GM19438 (cell line): ENCODE data around the gene EHMT1.

Source experiments
- ATAC-seq: cut with Tn5 transposase; IDR thresholded peaks from one replicate; pipeline ENCODE4 v1.9.1; 2021; ENCODE audit warnings: low read depth; ENCODE audit not compliant: unreplicated experiment

Gene EHMT1

DNA sequence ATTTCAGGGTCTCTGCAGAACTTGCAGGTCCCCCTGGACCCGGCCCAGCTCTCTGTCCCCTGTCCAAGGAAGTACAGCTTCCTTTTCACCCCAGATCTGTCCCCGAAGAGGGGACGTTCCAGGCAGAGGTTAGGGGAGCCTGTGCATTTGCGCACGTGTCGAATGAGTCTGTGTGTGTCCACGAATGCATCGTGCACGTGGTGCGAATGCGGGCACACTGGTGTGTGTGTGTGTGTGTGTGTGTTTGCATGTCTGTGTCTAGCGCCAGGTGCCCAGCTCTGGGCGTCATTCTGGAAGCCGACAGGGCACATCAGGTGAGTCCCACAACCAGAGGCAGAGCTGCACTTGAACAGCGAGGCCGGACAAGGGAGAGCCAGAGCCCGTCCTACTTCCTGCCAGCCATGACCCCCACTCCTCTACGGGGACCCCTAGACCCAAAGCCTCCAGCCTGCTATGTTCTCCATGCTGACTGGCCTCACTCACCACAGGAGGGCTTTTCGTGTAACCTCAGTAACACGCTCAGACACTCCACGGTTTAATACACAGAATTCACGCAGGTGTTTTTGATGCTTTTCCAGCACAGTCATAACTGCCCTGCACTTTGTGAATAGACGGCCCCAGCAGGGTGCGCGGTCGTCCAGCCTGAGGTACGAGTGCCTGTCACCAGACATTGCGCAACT lies 217.5 kb downstream of the EHMT1 start:
- no peak for ATAC-seq

DNA sequence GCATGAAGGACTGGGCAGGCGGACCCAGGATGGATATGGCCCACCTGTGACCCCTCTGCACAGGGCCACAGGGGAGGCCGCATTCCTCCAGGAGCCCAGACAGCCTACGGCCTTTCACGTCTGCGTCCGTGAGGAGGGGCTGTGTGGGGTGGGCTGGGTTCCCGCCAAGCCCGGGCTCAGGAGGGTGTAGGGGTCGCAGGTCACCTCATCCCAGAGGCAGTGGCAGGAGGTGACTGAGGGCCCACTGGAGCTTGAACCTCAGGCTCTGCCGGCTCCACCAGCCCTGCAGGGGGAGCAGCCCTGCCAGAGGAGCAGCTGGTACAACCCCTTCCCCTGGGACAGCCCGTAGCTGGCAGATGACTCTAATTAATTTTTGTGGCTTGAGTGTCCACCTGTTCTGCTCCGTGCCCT lies 218.0 kb downstream of the EHMT1 start:
- ATAC-seq: no peak

DNA sequence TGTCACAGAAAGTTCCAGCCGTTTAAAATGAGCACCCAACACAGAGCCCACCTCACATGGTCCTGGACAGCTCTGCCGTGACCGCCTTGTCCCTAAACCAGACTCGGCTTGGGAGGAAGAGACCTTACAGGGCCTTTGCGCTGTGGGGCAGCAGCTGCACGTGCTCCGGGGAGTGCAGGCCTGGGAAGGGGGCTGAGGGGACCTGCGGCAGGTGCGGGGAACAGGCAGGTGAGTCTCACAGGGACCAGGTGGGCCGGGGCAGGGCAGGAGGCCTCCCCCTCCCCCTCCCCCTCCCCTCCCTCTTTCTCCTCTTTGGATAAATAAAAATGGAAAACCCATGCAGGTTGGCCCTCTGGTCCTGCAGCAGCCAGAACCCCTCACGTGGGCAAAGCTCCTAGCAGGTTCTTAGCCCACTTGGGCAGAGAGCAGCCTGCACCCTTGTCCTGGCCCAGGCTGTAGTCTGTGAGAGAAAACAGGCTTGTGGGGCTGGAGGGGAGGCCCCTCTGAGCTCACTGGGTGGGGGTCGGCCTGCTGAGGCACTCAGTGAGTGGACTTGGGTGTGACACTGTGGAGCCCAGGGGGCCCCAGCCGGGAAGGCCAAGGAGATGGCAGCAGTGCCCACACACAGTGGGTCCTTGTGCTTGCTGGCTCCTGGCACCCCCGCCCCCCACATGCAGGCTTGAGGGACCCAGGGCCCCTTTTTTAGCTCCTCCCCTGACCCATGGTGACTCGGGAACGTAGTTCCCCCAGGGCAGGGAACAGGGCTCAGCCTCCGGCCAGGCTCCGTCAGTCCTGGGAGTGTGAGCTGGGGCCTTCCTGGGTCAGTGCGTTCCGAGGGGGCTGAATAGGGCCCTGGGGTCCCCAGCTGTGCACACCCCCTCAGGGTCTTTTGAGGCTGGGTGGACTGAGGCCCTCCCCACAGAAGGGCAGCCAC lies 218.8 kb downstream of the EHMT1 start:
- ATAC-seq: no peak

DNA sequence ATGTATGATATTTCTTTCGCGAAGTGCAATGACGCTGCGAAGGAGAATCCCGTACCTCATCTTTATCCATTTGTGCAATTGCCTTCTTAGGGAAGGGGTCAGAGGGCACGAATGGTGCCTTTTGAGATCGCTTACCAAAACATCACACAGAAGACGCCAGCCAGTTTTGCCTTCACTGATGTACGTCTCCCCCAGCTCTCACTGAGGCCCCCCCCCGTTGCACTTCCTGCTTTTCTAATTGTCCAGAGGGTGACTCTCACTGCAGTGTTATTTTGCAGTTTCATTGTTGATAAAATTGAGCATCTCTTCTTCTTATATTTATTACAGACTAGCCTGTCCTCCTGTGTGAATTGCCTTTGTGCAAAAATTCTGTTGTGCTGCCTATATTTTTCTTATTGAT lies 219.8 kb downstream of the EHMT1 start:
- no peak for ATAC-seq

DNA sequence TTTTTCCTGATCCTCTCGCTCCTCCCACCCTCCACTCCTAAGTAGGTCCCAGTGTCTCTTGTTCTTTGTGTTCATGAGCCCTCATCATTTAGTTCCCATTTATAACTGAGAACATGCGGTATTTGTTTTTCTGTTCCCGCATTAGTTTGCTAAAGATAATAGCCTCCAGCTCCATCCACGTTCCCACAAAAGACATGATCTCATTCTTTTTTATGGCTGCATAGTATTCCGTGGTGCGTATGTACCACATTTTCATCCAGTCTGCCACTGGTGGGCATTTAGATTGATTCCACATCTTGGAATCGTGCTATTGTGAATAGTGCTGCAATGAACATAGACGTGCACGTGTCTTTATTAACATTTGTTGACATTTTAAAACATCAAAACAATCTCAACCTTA lies 224.6 kb downstream of the EHMT1 start:
- ATAC-seq: no peak

DNA sequence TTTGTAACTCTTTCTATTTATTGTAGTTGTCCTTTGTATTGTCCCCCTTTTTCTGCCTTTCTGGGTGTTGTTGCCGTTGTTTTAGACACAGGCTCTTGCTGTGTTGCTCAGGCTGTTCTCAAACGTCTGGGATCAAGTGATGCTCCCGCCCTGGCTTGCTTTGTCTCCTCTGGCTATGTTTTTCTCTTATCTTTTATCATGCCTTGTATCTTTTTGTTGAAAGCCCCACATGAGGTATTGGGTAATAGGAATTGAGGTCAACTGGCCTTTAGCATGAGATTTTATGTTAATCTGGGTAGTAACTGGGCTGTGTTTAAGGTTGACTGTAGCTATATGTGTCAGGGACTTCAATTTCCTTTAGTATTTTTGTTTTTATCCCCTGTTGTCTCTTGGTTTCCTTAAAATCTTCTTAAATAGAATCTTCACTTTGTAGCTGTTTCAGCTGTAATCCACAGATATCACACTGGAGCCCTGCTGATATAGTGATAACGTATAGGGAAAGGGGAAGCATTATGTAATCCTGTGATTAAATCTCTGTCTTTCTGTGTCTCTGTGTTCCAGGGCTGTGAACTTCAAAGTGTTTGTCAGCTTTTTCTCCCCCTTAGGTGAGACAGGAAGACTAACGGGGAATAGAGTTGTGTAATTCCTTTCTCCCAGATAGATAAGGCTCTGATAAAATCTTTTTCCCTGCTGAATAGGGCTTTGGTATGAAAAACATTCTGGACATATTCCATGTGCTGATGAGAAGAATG lies 232.9 kb downstream of the EHMT1 start:
- no peak for ATAC-seq

DNA sequence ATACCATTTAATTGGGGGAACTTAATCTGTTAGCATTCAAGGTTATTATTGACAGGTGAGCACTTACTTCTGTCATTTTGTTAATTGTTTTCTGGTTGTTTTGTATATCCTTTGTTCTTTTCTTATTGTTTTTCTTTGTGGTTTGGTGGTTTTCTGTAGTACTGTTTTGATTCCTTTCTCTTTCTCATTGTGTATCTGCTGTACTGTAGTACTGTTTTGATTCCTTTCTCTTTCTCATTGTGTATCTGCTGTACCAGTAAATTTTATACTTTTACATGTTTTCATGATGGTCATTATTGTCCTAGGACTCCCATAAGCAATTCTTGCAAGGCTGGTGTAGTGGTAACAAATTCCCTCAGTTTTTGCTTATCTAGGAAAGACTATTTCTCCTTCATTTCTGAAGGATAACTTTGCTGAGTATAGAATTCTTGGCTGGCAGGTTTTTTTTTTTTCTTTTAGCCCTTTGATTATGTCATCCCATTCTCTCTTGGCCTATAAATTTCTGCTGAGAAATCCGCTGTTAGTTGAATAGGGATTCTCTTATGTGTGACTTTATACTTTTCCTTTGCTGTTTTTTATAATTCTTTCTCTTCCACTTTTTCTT lies 234.7 kb downstream of the EHMT1 start:
- no peak for ATAC-seq

DNA sequence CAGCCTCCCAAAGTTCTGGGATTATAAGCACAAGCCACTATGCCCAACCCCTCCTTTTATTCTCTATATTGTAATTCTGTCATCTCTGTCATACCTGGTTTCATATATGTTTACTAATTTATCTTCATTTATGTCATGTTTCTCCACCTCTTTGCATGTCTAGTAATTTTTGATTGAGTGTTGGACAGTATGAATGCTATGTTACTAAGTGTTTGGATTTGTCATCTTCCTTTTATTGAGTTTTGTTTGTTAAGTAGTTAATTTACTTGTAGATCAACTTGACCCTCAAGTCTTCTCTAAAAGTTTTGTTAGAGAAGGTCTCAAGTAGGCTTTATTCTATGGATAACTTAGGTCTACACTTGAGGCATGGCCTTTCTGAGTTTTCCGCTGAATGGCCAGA lies 241.6 kb downstream of the EHMT1 start:
- no peak for ATAC-seq

DNA sequence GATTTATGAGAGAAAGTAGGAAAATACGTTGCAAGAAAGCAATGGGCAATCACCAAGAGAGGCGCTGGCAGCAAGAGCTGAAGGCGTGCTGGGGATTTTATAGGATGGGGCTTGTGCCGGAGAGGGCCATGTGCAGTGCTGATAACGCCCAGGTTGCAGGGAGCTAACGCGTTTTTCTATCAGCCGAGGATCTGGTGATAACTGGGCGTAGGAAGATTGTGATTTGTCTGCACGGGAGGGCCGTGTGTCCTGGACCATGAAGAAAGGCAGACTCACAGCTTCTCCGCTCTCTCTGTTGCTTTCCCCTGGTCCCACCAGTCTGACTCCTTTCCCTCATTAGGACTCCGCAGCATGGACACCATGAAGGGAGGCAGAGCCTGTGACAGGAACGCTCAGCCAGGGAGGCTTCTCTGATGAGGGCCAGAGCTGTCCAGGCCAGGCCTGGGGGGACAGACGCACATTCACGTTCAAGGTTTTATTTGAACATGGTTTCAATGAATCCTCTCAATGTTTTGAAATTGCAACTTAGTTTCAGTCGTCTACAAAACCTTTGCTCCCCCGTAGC lies 246.9 kb downstream of the EHMT1 start:
- no peak for ATAC-seq

DNA sequence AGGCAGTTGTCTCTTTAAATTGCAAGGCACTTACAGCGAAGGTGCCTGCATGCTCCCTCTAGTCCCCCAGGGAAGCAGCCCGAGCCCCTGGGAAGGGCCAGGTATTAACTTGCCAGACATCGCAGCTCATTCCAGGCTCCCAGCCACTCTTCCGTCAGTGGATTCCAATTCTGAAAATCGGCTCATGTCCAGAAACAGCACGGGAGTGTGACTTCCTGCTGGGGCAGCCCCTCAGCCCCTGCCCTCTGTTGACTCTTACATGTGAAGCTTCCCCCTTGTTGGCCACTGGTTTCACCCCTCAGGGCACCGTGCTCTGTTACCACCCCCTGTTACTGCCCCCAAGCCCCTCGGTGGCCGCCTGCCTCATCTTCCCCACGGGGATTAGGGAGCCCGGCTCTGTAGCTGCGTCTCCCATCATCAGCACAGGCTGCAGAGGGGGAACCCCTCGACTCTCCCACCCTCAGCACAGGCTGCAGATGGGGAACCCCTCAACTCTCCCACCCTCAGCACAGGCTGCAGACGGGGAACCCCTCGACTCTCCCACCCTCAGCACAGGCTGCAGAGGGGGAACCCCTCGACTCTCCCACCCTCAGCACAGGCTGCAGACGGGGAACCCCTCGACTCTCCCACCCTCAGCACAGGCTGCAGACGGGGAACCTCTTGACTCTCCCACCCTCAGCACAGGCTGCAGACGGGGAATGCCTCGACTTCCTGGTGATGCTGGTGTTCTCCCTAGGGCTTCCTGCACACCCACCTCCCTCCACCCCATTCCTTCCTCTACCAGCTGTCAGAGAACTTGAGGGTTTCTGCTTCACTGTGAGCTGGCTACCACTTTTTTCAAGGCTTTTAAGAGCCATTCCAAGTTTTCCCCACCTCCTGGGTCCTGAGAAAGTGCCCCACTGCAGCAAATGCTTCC lies 247.7 kb downstream of the EHMT1 start:
- no peak for ATAC-seq

DNA sequence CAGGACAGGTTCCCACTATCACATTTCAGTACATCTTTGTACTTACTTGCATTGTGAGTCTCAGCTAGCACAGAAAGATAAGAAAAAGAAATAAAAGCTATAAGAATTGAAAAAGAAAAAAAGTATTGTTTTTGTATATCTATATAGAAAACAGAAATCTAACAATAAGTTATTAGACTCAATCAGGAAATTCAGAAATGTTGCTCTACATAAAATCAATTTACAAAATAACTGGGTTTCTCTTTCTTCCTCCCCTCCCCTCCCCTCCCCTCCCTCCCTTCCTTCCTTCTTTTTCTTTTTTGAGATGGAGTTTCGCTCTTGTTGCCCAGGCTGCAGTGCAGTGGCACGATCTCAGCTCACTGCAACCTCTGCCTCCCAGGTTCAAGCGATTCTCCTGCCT lies 251.6 kb downstream of the EHMT1 start:
- no peak for ATAC-seq

DNA sequence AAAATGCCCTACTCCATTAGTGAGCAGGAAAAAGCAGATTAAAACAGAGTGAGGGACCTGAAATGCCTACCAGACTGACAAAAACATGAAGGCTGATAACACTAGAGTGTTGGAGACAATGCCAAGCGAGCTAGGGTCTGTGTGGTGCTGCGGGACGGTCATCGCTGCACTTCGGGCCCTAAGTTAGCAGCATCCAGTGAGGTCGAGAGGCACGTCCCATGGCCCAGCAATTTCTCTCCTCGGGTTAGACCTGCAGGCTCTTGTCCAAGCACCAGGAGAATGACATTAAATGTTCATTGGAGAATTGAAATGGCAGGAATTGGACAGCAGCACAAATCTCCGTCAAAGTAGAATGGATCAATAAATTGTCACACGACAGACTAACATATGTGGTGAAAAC lies 253.5 kb downstream of the EHMT1 start:
- no peak for ATAC-seq

DNA sequence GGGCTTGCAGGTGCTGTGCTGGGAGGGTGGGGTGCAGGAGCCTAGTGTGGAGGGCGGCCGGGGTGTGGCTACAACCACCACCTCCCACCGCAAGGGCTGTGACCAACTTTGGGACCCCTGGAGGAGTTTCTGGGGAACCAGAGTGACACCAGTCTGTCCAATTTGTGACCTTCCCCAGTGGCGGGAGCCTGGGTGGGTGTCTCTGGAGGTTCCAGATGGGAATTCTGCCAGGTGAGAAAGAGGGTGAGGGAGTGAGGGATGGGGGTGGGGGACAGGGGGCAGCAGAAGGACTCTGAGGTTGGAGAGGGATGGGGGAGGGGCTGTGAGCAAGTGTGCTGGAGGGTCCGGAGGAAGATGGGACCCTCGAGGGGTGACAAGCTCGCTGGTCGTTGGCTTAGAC lies 254.6 kb downstream of the EHMT1 start:
- no peak for ATAC-seq

DNA sequence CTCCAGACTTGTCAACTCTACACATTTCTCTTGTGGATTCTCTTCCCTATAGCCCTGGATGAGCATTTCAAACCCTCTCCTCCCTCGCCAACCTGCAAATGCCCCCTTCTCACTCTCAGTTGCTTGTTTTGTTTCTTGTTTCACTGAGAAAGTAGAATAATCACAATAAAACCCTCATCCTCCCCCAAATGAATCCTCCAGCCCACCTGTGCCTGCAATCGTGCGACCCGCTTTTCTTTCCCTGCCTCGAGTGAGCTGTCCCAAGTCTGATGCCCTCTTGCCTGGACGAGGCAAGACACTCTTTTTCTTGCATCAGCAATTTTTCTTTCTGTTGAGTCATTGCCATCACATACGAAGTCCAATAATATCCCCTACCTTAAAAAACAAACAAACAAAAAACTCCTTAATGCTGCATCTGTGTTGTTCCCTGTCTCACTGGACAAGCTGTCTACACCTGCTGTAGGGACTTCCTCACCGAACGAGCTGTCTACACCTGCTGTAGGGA lies 255.1 kb downstream of the EHMT1 start:
- ATAC-seq: no peak

DNA sequence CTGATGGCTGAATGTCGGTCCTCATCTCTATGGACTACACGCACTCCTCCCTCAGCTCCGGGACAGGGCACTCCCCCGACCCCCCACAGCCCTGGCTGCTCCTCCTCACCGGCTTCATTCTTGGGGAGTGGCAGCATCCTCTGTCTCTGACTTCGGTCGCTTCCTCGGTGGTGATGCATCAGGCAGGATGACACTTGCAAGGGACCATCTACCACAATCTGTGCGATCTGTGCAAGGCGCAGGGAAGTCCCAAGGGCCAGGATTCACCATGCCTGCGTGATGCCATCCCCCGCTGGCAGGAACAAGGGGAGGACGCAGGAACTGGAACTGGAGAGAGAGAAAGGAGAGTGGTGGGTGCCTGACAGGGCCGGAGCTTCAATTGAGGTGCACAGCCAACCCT lies 256.5 kb downstream of the EHMT1 start:
- ATAC-seq: no peak

DNA sequence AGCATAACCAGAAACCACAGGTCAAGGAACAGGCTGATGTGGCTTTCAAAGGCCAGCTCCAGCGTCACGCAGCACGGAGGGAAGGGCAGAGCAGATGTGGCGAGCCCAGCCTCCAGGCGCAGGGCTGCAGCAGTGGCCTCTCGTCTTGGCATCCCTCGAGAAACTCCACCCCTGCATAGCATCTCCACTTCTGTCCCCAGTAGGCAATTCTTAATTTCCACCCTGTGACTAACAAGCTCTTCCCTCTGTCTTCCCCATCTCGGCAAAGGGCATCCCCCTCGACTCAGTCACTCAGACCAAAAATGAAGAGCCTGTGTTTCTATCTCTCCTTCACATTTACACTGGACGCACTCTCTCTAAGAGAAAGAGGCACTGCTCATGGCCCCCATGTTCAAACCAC lies 257.0 kb downstream of the EHMT1 start:
- no peak for ATAC-seq

DNA sequence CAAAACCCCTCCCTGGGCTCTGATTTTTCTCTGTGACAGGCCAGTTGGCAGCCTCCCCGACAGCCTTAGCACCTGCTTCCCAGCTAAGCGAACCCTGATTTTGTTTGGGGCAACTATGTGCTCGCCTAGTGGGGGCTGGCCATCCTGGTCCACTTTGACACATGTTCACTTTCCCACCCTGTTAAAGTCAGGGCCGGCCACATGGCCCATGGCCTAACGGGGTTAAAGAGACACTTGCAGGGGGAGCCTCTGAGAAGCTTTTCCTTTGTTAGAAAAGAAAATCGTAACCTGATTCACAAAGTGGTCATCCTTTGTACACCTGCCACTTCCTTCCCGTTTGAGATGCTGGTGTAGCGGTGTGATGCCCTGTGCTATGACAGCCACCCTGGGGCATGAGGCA lies 257.5 kb downstream of the EHMT1 start:
- no peak for ATAC-seq

DNA sequence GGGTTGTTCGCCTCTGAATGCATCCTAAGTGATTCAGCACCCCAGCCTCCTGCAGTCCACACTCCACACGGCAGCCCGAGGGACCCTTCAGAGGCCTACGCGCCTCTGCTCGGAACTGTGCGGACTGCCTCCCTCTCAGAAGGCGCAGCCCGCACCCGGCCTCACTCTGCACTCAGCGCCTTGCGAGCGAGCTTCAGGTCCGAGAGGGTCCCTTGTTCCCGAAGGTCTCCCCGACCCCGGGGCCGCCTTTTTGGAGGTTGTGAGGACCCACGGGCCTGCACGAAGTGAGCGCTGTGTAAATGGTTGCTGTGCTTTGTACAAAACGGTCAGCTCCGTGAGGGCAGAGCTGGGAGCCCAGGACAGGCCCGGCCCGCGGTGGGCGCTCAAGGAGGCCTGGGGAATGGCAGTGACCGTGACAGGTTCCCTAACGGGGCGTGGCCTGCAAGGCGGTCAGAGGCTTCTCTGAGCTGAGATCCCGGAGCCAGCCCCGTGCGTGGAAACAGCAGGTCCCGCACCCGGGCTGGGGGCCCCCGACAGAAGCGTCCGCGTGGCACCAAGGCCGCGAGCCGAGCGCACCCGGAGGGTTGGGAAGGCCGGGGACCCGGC lies 258.1 kb downstream of the EHMT1 start:
- no peak for ATAC-seq
